Measurements from ENCODE around the gene ASAP2.

DNA sequence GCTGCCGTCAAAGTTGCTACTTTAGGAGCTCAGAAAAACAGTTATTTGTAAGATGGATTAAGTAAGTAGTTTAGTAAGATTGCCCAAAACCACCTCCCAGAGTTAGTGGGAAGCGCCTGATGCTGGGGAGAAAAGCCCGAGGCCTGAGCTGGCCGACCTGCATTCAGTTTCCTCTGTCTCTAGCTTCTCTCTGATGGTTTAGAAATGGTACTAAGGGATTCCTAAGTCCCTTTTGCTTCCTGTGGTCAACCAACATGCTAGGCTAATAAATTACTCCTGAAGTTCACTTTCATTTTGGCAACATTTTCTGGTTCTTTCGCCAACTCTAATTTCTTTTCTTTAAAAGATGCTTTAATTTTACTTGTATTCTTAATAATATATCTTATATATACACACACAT is 60.1 kb downstream of the ASAP2 start:
- TF ChIP-seq TAF1 (IDR thresholded peaks at IDR 0.05; ENCODE audit: borderline replicate concordance, insufficient read depth, low read length): no peak
- no peak for TF ChIP-seq SIN3A (IDR thresholded peaks at IDR 0.05; ENCODE audit: borderline replicate concordance, insufficient read depth, low read length)
- TF ChIP-seq, protein P1, sequence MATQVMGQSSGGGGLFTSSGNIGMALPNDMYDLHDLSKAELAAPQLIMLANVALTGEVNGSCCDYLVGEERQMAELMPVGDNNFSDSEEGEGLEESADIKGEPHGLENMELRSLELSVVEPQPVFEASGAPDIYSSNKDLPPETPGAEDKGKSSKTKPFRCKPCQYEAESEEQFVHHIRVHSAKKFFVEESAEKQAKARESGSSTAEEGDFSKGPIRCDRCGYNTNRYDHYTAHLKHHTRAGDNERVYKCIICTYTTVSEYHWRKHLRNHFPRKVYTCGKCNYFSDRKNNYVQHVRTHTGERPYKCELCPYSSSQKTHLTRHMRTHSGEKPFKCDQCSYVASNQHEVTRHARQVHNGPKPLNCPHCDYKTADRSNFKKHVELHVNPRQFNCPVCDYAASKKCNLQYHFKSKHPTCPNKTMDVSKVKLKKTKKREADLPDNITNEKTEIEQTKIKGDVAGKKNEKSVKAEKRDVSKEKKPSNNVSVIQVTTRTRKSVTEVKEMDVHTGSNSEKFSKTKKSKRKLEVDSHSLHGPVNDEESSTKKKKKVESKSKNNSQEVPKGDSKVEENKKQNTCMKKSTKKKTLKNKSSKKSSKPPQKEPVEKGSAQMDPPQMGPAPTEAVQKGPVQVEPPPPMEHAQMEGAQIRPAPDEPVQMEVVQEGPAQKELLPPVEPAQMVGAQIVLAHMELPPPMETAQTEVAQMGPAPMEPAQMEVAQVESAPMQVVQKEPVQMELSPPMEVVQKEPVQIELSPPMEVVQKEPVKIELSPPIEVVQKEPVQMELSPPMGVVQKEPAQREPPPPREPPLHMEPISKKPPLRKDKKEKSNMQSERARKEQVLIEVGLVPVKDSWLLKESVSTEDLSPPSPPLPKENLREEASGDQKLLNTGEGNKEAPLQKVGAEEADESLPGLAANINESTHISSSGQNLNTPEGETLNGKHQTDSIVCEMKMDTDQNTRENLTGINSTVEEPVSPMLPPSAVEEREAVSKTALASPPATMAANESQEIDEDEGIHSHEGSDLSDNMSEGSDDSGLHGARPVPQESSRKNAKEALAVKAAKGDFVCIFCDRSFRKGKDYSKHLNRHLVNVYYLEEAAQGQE (IDR thresholded peaks at IDR 0.05; ENCODE audit: insufficient read depth in 1 of 2, low read depth in 2 of 2, low read length in 2 of 2): no peak
- TF ChIP-seq POLR2AphosphoS5 (IDR thresholded peaks at IDR 0.05; ENCODE audit: low read depth, low read length): no peak
- no peak for TF ChIP-seq FOXP2 (optimal IDR thresholded peaks at IDR 0.05; ENCODE audit: borderline replicate concordance, extremely low read depth, extremely low read length, insufficient read depth)

All from PFSK-1 (cell line).